DMS53 treated with DMSO at 0.1 percent for 48 hours (cell line): ENCODE data around the gene PXMP4.
A peak's percentile ranks its signal among the peaks of the same experiment; 100 is the strongest.
"Not testable (repeated sequence)": the region's sequence is repeated elsewhere in the genome, so short reads cannot be mapped to it uniquely, and the experiment has no call there.

Source experiments
- DNase-seq: peaks from one replicate; lab custom pipeline; 2025; ENCODE audit not compliant: unreplicated experiment; lab: John Stamatoyannopoulos, UW

PXMP4 gene

DNA sequence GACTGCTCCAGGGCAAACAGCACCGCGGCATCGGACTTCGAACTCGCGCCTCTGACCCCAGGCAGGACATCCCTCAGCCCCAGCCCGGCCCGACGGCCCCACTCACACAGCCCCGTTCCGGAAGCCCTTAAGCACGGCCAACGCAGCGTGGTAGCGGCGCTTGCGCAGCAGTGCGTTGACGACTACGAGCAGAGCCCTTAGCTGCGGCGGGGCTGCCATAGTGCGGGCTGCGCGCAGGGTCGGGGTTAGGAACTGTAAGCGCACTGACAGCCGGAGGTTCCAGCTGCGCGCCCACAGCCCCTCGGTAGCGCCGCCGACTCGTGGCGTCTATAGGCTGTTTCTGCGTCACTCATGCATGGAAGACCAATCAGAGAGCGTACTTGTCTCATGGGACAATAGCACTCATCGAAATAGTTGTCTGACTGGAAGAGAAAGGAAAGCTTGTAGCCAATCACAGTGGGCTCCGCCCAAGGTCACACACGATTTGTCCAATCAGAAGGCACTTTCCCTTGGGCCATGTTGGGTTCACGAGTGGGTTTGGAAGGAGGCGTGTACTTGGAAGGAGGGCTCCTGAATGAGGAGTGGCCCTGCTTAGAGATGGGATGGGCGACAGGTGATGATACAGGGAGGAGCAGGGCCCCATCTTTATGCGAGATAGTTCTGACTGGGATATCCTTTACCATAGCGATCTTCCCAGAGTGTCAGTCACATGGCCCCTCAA lies at the start of gene PXMP4:
TSS of gene PXMP4 (minus strand) at position 322 of the 721 bp plus-strand sequence. CDS start at position 219, 103 bp downstream.
- DNase-seq = peak; percentile 99

DNA sequence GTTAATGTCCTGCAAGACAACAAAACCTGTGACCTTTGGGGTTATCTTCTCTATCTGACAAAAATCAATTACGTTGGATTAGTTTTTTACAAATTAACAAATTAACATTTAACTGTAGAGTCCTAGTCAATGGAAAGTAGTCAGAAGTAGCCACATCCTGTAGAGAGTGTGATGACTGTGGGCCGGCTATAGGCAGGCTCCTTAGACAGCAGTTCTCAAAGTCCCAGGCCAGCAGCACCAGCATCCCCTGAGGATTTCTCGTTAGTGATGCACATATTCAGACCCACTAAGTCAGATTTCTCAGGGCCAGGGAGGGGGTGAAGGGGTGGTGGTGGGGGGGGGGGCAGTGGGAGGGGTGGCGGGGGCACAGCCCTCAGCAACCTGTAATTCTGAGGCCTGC lies 48.9 kb upstream of the PXMP4 start:
- no peak for DNase-seq

DNA sequence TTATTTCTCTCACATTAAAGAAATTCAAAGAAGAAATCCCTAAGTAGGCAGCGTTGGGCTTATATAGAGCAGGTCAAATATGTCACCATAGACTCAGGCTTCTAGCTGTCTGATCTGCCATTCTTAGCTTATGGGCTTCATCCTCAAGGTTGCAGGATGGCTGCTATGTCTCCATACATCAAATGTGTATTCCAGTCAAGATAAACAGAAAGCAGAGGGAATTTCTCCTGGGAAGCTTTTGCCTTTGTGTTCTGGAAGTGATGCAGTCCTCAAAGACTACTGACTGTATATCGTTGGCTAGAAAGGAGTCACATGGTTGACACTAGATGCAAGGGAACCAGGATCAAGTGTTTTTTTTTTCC lies 47.6 kb upstream of the PXMP4 start:
- DNase-seq = no peak

DNA sequence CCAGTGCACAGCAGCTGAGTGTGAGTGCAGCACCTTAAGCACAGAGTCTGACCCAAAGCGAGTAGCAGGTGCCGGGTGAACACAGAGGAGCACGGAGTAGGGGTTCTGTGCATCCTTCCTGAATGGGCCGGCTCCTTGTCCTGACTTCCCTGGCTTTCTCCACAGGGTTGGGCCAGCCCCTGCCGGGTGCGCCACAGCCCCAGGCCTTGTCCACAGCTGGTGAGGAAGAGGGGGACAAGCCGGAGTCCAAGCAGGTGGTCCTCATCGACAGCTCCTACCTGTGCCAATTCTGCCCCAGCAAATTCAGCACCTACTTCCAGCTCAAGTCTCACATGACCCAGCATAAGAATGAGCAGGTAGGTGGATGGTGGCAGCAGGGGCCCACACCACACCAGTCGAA lies 46.6 kb upstream of the PXMP4 start:
- DNase-seq = no peak

- no peak for DNase-seq
Measured at GRCh38 chr20:33765592-33765991, 45.5 kb upstream of the PXMP4 start.

DNA sequence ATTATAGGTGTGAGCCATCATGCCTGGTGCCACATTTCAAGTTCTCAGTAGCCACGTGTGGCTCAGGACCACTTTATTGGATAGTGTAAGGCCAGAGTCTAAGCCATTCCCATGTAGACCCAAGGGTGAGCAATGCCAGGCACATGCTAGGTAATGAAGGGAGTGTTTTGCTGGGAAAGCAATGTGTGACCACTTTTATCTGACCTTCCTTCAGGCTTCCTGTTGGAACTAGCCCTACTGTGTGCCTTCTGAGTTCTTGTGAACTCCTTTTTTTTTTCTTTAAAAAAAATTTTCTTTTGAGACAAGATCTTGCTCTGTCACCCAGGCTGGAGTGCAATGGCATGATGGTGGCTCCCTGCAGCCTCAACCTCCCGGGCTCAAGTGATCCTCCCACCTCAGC lies 45.0 kb upstream of the PXMP4 start:
- DNase-seq = no peak

- DNase-seq = no peak
Measured at GRCh38 chr20:33761698-33762250, 41.7 kb upstream of the PXMP4 start.

- DNase-seq = no peak
Measured at GRCh38 chr20:33757458-33757857, 37.3 kb upstream of the PXMP4 start.

GRCh38 chr20:33757046-33757445 lies 36.9 kb upstream of the PXMP4 start:
- no peak for DNase-seq

DNA sequence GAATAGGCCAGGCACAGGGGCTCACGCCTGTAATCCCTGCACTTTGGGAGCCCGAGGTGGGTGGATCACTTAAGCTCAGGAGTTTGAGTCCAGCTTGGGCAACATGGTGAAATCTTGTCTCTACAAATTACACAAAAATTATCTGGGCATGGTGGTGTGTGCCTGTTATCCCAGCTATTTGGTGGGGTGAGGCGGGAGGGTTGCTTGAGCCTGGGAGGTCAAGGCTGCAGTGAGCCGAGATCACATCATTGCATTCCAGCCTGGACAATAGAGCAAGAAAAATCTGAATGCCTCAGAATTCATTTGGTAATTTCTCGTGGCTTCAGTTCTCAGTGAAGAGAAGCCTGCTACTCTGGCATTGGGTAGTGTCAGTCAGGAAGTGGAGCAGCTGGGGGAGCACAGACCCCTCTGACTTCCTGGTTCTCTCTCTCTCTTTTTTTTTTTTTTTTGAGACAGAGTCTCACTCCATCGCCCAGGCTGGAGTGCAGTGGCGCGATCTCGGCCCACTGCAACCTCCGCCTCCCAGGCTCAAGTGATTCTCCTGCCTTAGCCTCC lies 35.9 kb upstream of the PXMP4 start:
- not testable (repeated sequence) for DNase-seq

- DNase-seq = no peak
Measured at GRCh38 chr20:33753763-33754162, 33.7 kb upstream of the PXMP4 start.

DNA sequence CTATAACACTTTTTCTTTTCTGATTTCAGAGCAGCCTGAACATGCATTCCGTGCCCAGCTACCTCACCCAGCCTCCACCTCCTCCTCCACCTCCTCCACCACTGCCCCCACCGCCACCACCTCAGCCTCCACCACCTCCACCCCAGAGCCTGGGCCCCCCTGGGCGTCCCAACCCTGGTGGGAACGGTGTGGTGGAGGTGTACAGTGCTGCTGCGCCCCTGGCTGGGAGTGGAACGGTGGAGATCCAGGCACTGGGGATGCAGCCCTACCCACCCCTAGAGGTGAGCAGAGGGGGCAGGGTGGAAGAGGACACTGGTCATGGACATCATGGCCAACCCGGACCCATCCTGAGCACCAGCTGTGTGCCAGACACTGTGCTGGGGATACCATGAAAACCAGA lies 33.0 kb upstream of the PXMP4 start:
- DNase-seq = no peak

GRCh38 chr20:33751775-33752174 lies 31.7 kb upstream of the PXMP4 start:
- no peak for DNase-seq

- no peak for DNase-seq
Measured at GRCh38 chr20:33746325-33746998, 26.4 kb upstream of the PXMP4 start.

GRCh38 chr20:33744773-33745385 lies 24.8 kb upstream of the PXMP4 start:
- no peak for DNase-seq

- DNase-seq = no peak
Measured at GRCh38 chr20:33744181-33744580, 24.1 kb upstream of the PXMP4 start.

DNA sequence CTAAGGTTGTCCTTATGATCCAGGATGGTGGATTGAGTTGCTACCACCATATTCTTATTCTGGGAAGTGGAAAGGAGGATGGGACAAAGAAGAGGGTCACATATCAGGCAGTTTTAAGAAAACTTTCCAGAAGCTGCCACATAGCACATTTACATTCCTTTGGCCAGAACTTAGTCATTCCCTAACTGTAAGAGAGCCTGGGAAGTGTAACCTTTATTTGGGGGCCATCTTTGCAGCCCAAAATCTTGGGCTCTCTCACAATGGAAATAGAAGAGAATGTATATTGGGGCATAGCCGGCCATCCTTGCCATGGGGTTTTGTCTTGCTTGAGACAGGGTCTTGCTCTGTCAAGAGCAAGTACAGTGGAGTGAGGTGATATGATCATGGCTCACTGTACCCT lies 20.1 kb upstream of the PXMP4 start:
- no peak for DNase-seq

DNA sequence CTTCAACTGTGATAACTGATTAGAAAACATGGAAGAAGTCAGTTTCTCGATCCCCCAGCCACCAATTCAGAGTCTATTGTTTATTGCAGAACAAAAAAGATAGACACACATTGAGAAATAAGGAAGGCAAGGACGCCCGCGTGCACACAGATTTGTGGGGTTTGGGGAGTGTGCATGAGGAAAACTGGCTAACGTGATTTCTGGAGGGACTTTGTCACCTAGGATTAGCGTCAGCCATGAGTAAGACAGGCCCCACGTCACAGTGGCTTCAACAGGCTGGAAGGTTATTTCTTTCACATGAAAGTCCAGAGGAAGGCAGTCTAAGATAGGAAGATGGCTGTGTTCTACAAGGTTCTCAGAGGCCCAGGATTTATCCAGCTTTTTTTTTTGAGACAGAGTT lies 19.4 kb upstream of the PXMP4 start:
- DNase-seq = no peak

GRCh38 chr20:33736962-33737361 lies 16.9 kb upstream of the PXMP4 start:
- no peak for DNase-seq

GRCh38 chr20:33733654-33734576 lies 13.8 kb upstream of the PXMP4 start:
- DNase-seq = no peak
